Caco-2 (cell line): Measurements from ENCODE around the gene ZW10. TPM values are rescaled to one million over a fixed set of nuclear protein-coding genes. Genes with fewer than 3 reads are reported as not detected.

Experiments used
- BruUV-seq: library from RNA; stranded (reverse); fragments of 400-500 nt; replicated peaks from 2 replicates; lab custom pipeline; 2021; lab: Mats Ljungman, UMichigan
- CTCF ChIA-PET: fragments of 300-600 bp; sonication (Branson Sonifier 250); formaldehyde crosslinking; loops from one replicate; lab custom pipeline; 2022; ENCODE audit warnings: antibody characterized with exemption; lab: Charles Lee
- POLR2A ChIA-PET: fragments of 300-600 bp; sonication (Branson Sonifier 250); formaldehyde crosslinking; loops from one replicate; lab custom pipeline; 2022; ENCODE audit warnings: antibody characterized with exemption; lab: Charles Lee
- DNase-seq, 2 experiments: peaks; one replicate each; pipeline versions ENCODE4 v3.0.0 to v3.0.0-alpha.2; 2020 to 2022
- H3K27me3 ChIP-seq: replicated peaks from 2 replicates; pipeline ENCODE4 v1.6.0; 2011; ENCODE audit warnings: low read length; ENCODE audit not compliant: control insufficient read depth, insufficient read depth
- H3K36me3 ChIP-seq: 2 replicates; pipeline ENCODE4 v1.5.1; 2011; ENCODE audit warnings: low read length; ENCODE audit not compliant: control insufficient read depth, insufficient read depth
- H3K4me1 ChIP-seq: fragments of 250-450 bp; sonication (Bioruptor Pico); 2 replicates; pipeline ENCODE4 v1.5.1; 2020; ENCODE audit warnings: mild to moderate bottlenecking
- H3K4me3 ChIP-seq: 2 replicates; pipeline ENCODE4 v1.5.1; 2011; ENCODE audit warnings: low read depth, mild to moderate bottlenecking, control low read depth, low read length
- H3K9me3 ChIP-seq: fragments of 250-450 bp; sonication (Bioruptor Pico); 2 replicates; pipeline ENCODE4 v1.5.1; 2020; ENCODE audit warnings: mild to moderate bottlenecking, moderate library complexity
- H3K27ac Mint-ChIP-seq: one replicate; pipeline ENCODE4 v1.8.0; 2022; ENCODE audit warnings: mixed read lengths; ENCODE audit not compliant: unreplicated experiment
- H3K27me3 Mint-ChIP-seq: one replicate; pipeline ENCODE4 v1.8.0; 2022; ENCODE audit warnings: mixed read lengths; ENCODE audit not compliant: insufficient read depth, unreplicated experiment
- H3K36me3 Mint-ChIP-seq: one replicate; pipeline ENCODE4 v1.8.0; 2022; ENCODE audit warnings: mild to moderate bottlenecking, mixed read lengths; ENCODE audit not compliant: insufficient read depth, unreplicated experiment
- H3K4me1 Mint-ChIP-seq: one replicate; pipeline ENCODE4 v1.8.0; 2022; ENCODE audit warnings: low read depth, mixed read lengths; ENCODE audit not compliant: unreplicated experiment
- H3K4me3 Mint-ChIP-seq: one replicate; pipeline ENCODE4 v1.8.0; 2022; ENCODE audit warnings: mild to moderate bottlenecking, moderate library complexity, mixed read lengths; ENCODE audit not compliant: unreplicated experiment
- H3K9me3 Mint-ChIP-seq: one replicate; pipeline ENCODE4 v1.8.0; 2022; ENCODE audit warnings: mixed read lengths; ENCODE audit not compliant: unreplicated experiment
- intact Hi-C: fragments of 100-400 bp; cut with micrococcal nuclease; formaldehyde crosslinking; loops from one replicate; pipeline ENCODE4 v1.10.0; 2022; ENCODE audit not compliant: unreplicated experiment
- total RNA-seq: library from RNA; stranded (reverse); gene quantifications from 2 replicates; pipeline ENCODE4 v1.2.3, GENCODE V29; 2022
- TF ChIP-seq, protein P1 (sequence below), 2 experiments: fragments of 200-600 bp in 1 of 2; IDR thresholded peaks; 1 replicate in 1 of 2; 2 replicates in 1 of 2; pipeline versions ENCODE4 v1.5.1 to v1.8.0; 2011 to 2022; ENCODE audit warnings: antibody characterized with exemption in 1 of 2, control low read depth in 1 of 2, inconsistent platforms in 1 of 2, low read depth in 1 of 2, low read length in 1 of 2, mild to moderate bottlenecking in 1 of 2, moderate library complexity in 1 of 2; ENCODE audit not compliant: insufficient read depth in 1 of 2, severe bottlenecking in 1 of 2, unreplicated experiment in 1 of 2

ZW10 gene
- total RNA-seq, 1 experiment from 2014 or later = 43.1 TPM

DNA sequence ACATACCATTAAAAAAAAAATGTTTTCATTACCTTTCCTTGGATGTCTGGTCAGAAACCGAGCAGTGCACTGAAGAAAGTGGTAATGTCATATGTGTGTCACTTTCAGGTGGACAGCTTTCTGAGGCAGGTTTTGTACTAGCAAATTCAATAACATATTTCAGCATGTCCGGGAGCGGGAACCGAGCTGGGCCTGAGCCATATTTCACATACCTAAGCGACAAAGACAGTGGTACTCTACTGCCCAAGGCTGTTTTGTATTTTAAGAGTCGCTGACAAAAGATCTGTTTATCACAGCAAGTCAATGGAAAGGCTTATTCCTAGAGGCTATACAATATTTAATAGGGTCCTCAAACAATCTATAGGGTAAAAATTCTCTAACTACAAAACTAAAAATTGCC lies 44.1 kb upstream of the ZW10 start:
- H3K9me3 Mint-ChIP-seq = no peaks in the 10 kb centered on the region
- no peak overlapping the region for H3K4me3 Mint-ChIP-seq
- DNase-seq = no peak
- Histone ChIP-seq H3K27me3 (no peaks in the 10 kb centered on the region), H3K4me3 (no peak overlapping the region), H3K4me1 (no peaks in the 10 kb centered on the region), H3K36me3 (peaks cover 5% of the 10 kb centered on the region), H3K9me3 (no peaks in the 10 kb centered on the region)
- TF ChIP-seq, protein P1, sequence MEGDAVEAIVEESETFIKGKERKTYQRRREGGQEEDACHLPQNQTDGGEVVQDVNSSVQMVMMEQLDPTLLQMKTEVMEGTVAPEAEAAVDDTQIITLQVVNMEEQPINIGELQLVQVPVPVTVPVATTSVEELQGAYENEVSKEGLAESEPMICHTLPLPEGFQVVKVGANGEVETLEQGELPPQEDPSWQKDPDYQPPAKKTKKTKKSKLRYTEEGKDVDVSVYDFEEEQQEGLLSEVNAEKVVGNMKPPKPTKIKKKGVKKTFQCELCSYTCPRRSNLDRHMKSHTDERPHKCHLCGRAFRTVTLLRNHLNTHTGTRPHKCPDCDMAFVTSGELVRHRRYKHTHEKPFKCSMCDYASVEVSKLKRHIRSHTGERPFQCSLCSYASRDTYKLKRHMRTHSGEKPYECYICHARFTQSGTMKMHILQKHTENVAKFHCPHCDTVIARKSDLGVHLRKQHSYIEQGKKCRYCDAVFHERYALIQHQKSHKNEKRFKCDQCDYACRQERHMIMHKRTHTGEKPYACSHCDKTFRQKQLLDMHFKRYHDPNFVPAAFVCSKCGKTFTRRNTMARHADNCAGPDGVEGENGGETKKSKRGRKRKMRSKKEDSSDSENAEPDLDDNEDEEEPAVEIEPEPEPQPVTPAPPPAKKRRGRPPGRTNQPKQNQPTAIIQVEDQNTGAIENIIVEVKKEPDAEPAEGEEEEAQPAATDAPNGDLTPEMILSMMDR (IDR thresholded peaks at IDR 0.05; ENCODE audit: insufficient read depth in 1 of 2, low read depth in 1 of 2, low read length in 1 of 2, severe bottlenecking in 1 of 2, unreplicated experiment in 1 of 2) = no peak
- CTCF ChIA-PET = no interaction called here
- H3K4me1 Mint-ChIP-seq = no peaks in the 10 kb centered on the region
- BruUV-seq = no TSS peak
- POLR2A ChIA-PET = no interaction called here
- H3K36me3 Mint-ChIP-seq = peaks cover 75% of the 10 kb centered on the region
- no peaks in the 10 kb centered on the region for H3K27me3 Mint-ChIP-seq
- no peak overlapping the region for H3K27ac Mint-ChIP-seq
- intact Hi-C loops = no loop called here

GRCh38 chr11:113817162-113817561 lies 43.7 kb upstream of the ZW10 start:
- TF ChIP-seq, protein P1 (IDR thresholded peaks at IDR 0.05; ENCODE audit: insufficient read depth in 1 of 2, low read depth in 1 of 2, low read length in 1 of 2, severe bottlenecking in 1 of 2, unreplicated experiment in 1 of 2) = no peak
- DNase-seq = no peak
- Histone ChIP-seq H3K4me3 (no peak overlapping the region), H3K4me1 (no peaks in the 10 kb centered on the region), H3K36me3 (peaks cover 5% of the 10 kb centered on the region), H3K9me3 (no peaks in the 10 kb centered on the region), H3K27me3 (no peaks in the 10 kb centered on the region)
- ChIA-PET CTCF (no interaction called here), POLR2A (no interaction called here)
- Mint-ChIP-seq H3K27ac (no peak overlapping the region), H3K4me3 (no peak overlapping the region), H3K36me3 (peaks cover 71% of the 10 kb centered on the region), H3K27me3 (no peaks in the 10 kb centered on the region), H3K4me1 (no peaks in the 10 kb centered on the region), H3K9me3 (no peaks in the 10 kb centered on the region)
- BruUV-seq = no TSS peak
- intact Hi-C loops = no loop called here

GRCh38 chr11:113814181-113814580 lies 40.7 kb upstream of the ZW10 start:
- intact Hi-C loops = no loop called here
- Mint-ChIP-seq H3K4me1 (no peaks in the 10 kb centered on the region), H3K36me3 (peaks cover 67% of the 10 kb centered on the region), H3K27me3 (no peaks in the 10 kb centered on the region), H3K4me3 (no peak overlapping the region), H3K27ac (no peak overlapping the region), H3K9me3 (no peaks in the 10 kb centered on the region)
- peaks cover 5% of the 10 kb centered on the region for H3K36me3 ChIP-seq
- ChIA-PET POLR2A (no interaction called here), CTCF (no interaction called here)
- H3K9me3 ChIP-seq = no peaks in the 10 kb centered on the region
- DNase-seq = no peak
- no peaks in the 10 kb centered on the region for H3K4me1 ChIP-seq
- BruUV-seq = no TSS peak
- H3K4me3 ChIP-seq = no peak overlapping the region
- TF ChIP-seq, protein P1 (IDR thresholded peaks at IDR 0.05; ENCODE audit: insufficient read depth in 1 of 2, low read depth in 1 of 2, low read length in 1 of 2, severe bottlenecking in 1 of 2, unreplicated experiment in 1 of 2) = no peak
- H3K27me3 ChIP-seq = no peaks in the 10 kb centered on the region
